Thyroid gland (tissue), 4 donors: ENCODE data around the gene SMAP2.
"Not testable (repeated sequence)": the region's sequence is repeated elsewhere in the genome, so short reads cannot be mapped to it uniquely, and the experiment has no call there.

Experiments
- POLR2A ChIP-seq, 2 donors: fragments of 450-650 bp; IDR thresholded peaks; one replicate each; pipeline ENCODE4 v1.6.1; 2017; ENCODE audit warnings: antibody characterized with exemption in 2 of 2, mild to moderate bottlenecking in 2 of 2, moderate library complexity in 1 of 2
- TF ChIP-seq, protein P1 (sequence below), 6 experiments: fragments of 200-600 bp in 3 of 6; fragments of 450-650 bp in 3 of 6; sonication (generic) in 3 of 6; IDR thresholded peaks; one replicate each; pipeline ENCODE4 v1.5.1; 2016 to 2019; ENCODE audit warnings: antibody characterized with exemption in 6 of 6, mild to moderate bottlenecking in 2 of 6, inconsistent platforms in 1 of 6, moderate library complexity in 1 of 6

DNA sequence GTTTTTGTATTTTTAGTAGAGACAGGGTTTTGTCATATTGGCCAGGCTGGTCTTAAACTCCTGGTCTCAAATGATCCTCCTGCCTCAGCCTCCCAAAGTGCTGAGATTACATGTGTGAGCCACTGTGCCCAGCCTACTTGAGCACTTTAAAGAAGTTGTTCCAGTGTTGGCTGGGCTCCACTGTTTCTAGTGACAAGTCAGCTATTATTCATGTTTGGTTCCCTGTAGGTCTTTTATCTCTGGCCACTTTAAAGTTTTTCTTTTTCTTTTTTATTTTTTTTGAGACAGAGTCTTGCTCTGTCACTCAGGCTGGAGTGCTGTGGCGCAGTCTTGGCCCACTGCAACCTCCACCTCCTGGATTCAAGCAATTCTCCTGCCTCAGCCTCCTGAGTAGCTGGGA is 42.1 kb upstream of the SMAP2 start:
- TF ChIP-seq, protein P1, sequence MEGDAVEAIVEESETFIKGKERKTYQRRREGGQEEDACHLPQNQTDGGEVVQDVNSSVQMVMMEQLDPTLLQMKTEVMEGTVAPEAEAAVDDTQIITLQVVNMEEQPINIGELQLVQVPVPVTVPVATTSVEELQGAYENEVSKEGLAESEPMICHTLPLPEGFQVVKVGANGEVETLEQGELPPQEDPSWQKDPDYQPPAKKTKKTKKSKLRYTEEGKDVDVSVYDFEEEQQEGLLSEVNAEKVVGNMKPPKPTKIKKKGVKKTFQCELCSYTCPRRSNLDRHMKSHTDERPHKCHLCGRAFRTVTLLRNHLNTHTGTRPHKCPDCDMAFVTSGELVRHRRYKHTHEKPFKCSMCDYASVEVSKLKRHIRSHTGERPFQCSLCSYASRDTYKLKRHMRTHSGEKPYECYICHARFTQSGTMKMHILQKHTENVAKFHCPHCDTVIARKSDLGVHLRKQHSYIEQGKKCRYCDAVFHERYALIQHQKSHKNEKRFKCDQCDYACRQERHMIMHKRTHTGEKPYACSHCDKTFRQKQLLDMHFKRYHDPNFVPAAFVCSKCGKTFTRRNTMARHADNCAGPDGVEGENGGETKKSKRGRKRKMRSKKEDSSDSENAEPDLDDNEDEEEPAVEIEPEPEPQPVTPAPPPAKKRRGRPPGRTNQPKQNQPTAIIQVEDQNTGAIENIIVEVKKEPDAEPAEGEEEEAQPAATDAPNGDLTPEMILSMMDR (IDR thresholded peaks at IDR 0.05) = not testable (repeated sequence)
- not testable (repeated sequence) for TF ChIP-seq POLR2A (IDR thresholded peaks at IDR 0.05)
